Stimulated activated CD4-positive, alpha-beta T cell treated with anti-CD3 and anti-CD28 coated beads, TNF-alpha, amount 100 ng/mL, for 1 hour (primary cell): ENCODE data around the gene SEMA3D.

ENCODE experiments used
- DNase-seq, 3 donors: peaks; one replicate each; pipeline ENCODE4 v3.0.0-alpha.2; 2020; ENCODE audit warnings: low read depth in 3 of 3, low spot score in 1 of 3

SEMA3D gene

DNA sequence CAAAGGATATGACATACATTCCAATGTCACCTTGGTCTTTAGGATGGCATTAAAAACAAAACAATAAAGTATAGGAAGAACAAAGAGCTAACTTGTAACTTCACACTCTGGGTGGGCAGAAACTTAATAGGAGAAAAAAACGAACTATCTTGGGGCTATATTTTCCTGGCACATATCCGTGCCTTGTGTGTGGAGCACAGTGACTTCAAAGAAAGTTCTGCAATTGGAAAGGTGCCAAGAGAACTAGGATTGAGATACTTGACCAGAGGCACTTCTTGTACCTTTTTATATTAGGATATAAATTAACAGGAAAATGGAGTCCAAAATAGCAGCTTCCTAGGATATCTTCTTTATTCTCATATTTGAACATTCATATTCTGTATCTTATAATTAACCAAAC lies 148.4 kb downstream of the SEMA3D start:
- no peak for DNase-seq

GRCh38 chr7:85033263-85033662 lies 153.6 kb downstream of the SEMA3D start:
- DNase-seq: no peak

DNA sequence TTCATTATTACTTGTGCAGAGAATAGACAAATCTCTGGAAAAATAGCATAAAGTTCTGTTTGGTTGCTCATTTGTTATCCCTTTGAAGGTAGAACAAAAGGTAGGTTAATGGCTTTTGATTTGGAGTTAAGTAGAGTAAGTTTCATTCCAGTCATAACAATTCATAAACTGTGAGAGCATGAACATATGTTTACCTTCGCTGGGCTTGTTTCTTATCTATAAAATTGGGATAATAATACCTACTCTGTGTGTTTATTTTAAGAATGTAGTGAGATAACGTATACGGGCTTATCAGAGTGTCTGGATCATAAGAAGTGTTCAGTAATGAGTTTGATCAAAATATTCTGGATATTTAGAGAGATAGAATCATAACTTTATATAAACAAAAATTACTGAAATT lies 155.4 kb downstream of the SEMA3D start:
- DNase-seq: no peak

DNA sequence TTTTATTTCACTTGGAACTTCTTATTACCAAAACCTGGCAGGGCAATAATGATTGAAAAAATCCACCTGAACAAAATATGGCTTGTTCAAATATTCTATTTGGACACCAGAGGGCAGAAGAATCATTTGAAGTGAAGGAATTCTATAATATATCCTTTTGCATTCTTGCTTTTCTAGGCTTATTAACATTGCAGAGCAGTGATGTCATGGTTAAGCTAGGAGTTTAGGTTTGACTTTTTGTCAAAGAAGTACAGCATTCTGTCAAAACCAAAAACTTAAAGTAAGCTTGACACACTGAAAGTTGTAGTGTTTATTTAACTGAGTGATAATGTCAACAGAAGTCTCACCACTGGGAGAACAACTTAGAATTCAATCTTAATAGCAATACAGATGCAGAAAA lies 156.0 kb downstream of the SEMA3D start:
- no peak for DNase-seq

DNA sequence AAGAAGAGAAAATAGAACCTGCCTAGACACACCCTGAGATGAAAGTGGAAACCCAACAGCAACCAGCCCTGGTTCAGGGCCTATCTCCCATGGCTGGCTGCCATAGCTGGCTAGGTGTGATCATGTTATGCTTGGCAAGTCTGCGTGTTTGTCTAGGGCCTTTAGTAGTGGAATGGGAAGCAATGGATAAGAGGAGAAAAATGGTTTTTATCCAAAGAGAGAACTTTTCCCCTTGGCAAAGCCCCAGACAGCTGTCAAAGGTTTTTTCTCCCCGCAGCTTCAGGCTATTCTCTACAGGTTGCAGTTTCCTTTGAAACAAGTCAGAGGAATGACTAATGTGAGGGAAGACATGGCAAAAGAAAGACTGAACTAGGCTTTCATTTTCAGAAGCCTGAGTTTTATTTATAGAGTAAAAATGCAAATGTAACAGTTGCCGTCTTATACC lies 161.5 kb downstream of the SEMA3D start:
- no peak for DNase-seq

DNA sequence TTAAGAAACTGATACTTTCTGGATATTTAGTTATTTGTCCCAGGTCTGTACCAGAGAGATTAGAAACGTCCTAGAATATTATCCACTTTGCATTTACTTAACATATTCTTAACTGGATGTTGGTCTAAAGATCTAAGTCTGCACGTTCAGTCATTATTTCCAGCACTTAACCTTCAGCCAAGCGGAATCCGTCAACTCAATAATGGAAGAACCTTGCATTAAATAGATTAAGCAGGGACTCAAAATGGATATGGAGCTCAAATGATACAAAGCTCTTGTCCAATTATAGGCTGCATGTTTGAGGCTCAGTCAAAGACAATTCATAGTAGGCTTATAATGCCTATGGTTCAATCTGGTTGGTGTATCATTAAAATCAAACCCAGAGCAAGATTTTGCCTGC lies 162.9 kb downstream of the SEMA3D start:
- no peak for DNase-seq

GRCh38 chr7:85023066-85023712 lies 163.7 kb downstream of the SEMA3D start:
- DNase-seq: no peak

GRCh38 chr7:85022064-85022697 lies 164.7 kb downstream of the SEMA3D start:
- no peak for DNase-seq

DNA sequence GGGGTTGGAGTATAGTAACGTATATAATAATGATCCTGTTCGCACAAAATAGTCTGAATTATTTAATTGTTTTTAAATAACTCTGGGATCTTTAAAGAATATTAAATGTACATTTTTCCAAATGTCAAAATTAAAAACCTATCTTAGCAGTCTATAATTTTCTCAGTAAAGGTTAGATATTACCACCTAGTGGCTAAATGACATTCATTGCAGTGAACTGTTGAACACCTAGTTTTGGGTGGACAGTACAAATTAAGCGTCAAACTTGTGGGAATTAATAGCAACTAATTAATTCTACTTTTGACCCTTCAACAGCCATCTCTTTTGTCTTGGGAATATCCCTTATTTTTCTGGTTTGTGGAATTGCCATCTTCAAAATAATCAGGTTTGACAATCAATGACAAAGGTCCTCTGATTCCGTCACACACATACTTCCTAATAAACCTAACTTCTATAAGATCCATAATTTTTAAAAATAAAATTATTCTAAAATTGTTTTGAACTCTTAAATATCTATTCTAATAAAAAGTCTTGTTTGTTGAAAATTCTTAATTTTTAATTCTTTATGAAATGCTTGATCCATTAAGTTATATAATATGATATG lies 165.7 kb downstream of the SEMA3D start:
- no peak for DNase-seq

- DNase-seq: no peak
Observed at GRCh38 chr7:85019778-85020177, 167.1 kb downstream of the SEMA3D start.

DNA sequence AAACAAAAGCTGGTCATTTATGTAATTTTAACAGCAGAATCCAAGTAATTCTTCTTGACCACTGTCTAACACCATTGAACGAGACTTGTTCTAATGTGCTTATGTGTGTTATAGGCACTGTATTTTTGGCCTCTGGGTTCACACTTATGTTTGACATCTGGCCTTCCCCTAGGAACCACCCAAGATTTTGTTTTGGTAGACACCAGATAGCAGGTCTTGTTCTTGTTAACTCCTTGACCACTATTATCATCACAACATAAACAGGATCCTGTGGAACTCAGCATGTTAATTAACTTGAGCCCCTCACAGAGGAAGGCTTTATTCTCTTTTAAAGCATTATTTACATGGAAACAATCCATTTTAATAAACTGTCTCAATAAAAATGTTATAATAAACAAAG lies 167.7 kb downstream of the SEMA3D start:
- DNase-seq: no peak

DNA sequence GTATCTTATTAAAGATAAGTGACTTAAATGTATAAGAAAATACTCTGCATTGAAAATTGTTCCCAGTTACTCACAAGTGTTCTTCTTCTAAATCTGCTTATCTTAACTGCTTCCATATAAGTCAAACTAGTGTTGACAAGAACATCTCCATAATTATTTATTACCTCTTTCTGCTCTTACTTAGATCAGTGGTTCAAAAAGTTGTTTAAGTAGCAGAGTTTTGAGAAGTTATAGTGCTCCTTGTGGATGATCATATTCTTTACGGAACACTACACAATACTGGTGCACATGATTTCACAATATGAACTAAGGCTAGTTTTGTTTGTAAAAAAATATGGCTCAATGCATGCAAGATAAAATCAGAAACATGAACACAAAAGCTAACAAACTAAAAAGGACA lies 168.4 kb downstream of the SEMA3D start:
- no peak for DNase-seq

DNA sequence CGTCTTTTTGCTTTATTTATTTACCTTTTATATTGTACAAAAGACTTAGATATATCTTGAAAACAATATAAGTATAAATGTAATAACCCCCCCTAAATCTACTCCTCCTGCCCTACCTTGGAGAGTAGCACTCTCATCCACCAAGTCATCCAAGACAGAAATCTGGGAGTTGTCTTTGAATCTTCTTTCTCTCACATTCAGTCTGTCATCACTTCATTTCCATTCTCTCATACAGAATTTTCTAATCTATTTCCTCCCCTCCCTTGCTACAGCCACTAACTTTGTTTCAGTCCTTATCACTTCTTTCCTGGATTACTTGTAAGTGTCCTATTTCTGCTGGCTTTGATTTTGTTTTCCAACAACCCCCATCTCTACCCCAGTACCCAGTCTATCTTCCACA lies 170.6 kb downstream of the SEMA3D start:
- DNase-seq: no peak

DNA sequence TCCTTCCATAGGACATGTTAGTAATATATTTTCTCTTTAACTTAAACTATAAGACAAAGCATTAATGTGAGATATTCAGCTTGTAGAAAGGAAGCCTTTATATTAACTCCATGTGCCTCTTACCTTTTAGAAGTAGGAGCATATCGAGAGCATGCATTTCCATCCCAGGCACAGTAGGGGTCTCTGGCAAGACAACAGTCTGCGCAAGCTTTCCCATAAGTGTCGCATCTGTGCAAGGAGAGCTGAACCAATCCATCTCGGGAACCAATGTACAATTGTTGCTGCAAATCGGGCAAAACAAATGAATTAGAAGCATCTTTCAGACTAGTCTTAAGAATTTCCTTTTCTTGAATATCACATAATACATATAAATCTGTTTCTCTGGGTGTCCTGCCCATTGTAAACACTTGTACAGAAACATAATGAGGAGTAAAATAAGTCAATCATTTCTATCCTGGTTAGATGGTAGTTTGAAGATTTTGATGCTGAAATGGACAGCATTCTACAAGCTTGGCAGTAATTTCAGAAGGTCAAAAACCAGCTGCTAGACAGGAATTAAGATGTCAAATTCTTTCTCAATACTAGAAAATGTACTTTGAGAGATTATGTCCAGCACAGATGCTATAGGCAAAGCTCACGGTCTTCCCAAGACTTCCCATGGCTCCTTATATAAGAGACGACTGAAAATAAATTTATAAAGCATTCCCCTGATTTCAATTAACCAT lies 171.8 kb downstream of the SEMA3D start:
- no peak for DNase-seq

GRCh38 chr7:85011127-85011526 lies 175.7 kb downstream of the SEMA3D start:
- no peak for DNase-seq

DNA sequence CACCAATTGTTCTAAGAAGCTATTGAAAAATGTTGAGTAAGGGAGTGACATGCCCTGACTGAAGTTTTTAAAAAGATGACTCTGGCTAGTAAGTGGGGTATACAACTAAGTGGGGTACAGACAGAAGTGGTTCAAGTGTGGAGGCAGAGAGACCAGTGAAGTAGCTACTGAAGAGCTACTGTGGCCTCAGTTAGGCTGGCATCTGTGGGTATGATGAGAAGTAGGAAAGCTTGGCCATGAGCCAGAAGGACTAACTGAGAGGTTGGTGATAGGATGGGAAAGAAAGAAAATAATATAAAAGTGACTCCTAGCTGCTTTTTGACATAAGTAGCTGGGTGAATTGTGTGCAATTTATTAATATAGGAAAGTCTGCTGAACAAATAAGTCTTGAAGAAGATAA lies 176.6 kb downstream of the SEMA3D start:
- DNase-seq: no peak

DNA sequence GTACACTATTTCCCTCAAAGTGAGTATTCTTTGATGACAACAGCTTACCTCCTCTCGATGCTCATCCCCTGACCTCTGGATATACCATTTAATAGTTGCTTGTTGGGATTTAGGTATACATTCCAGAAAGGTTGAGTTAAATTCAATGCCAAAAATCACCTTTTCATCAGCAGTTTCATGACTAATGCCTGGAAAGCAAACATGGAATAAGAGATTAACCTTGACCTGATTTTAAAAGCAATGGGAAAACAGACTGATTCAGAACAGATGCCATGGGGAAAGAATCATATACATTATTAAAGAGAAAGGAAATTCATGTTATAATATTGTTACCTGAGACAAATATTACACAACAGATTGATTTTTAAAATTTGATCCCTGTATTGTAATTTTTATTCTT lies 180.1 kb downstream of the SEMA3D start:
- no peak for DNase-seq

- DNase-seq: no peak
Observed at GRCh38 chr7:85004402-85004801, 182.5 kb downstream of the SEMA3D start.

- no peak for DNase-seq
Observed at GRCh38 chr7:85001495-85002345, 185.1 kb downstream of the SEMA3D start.

GRCh38 chr7:85000735-85001350 lies 186.0 kb downstream of the SEMA3D start:
- no peak for DNase-seq

GRCh38 chr7:84999450-84999849 lies 187.4 kb downstream of the SEMA3D start:
- no peak for DNase-seq
